COLO829 (cell line): ENCODE data around the gene ANKRD12.
"Not testable (repeated sequence)": the region's sequence is repeated elsewhere in the genome, so short reads cannot be mapped to it uniquely, and the experiment has no call there.

Experiments used
- DNase-seq: peaks from one replicate; pipeline ENCODE4 v3.0.0; 2012; ENCODE audit warnings: low spot score

Gene ANKRD12

DNA sequence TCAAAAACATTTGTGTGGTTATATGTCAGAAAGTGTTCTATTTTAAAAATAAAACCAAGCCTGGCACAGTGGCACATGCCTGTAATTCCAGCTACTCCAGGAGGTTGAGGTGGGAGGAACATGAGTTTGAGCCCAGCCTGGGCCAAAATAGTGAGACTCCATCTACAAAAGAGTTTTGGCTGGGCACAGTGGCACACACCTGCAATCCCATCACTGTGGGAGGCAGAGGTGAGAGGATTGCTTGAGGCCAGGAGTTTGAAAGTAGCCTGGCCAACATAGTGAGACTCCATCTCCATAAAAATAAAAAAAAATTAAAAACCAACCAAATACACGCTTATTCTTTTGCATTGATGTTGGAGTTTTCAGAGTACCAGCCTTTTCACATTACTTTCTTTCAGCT, 9.6 kb downstream of the ANKRD12 start:
- no peak for DNase-seq

GRCh38 chr18:9147440-9148202, 11.0 kb downstream of the ANKRD12 start:
- peak; percentile 40 for DNase-seq

- no peak for DNase-seq
Observed at GRCh38 chr18:9148203-9148552, 11.6 kb downstream of the ANKRD12 start.

GRCh38 chr18:9150121-9150520, 13.5 kb downstream of the ANKRD12 start:
- no peak for DNase-seq

- no peak for DNase-seq
Observed at GRCh38 chr18:9153256-9153655, 16.7 kb downstream of the ANKRD12 start.

DNA sequence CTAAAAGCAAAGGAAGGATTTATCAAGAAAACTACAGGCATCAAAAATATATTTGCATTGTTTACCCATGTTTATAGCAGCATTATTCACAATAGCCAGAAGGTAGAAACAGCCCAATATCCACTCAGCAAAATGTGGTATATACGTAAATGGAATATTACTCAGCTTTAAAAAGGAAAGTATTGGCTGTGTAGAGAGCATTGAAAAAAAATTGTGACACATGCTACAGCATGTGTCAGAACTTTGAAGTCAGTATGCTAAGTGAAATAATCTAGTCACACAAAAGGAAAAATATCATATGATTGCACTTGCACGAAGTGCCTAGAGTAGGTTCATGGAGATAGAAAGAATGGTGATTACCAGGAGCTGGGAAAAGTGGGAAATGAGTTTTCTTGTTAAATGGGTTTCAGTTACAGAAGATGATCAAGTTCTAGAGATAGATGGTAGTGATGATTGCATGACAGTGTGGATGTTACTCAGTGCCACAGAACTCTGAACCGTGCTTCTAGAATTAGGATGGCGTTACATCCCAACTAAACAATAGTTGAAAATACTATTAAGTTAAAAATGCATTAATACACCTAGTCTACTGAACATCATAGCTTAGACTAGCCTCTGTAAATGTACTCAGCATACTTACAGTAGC, 20.1 kb downstream of the ANKRD12 start:
- no peak for DNase-seq

- no peak for DNase-seq
Observed at GRCh38 chr18:9157806-9158205, 21.2 kb downstream of the ANKRD12 start.

DNA sequence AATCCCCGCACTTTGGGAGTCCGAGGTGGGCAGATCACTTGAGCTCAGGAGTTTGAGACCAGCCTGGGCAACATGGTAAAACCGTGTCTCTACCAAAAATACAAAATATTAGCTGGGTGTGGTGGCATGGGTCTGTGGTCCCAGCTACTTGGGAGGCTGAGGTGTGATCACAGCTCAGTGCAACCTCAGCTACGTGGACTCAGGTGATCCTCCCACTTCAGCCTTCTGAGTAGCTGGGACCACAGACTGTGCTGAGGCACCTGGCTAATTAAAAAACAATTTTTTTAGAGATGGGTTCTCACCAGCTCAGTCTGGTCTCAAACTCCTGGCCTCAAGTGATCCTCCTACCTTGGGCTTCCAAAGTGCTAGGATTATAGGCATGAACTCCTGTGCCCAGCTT, 23.4 kb downstream of the ANKRD12 start:
- no peak for DNase-seq

- DNase-seq, result not testable (repeated sequence)
Observed at GRCh38 chr18:9162663-9163062, 26.1 kb downstream of the ANKRD12 start.

DNA sequence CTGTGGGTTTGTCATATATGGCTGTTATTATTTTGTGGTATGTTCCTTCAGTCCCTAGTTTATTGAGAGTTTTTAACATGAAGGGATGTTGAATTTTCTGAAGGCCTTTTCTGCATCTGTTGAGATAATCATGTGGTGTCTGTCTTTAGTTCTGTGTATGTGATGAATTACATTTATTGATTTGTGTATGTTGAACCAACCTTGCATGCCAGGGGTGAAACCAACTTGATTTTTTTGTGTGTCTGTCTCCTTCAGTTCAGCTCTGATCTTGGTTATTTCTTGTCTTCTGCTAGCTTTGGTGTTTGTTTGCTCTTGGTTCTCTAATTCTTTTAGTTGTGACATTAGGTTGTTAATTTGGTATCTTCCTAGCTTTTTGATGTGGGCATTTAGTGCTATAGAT, 27.6 kb downstream of the ANKRD12 start:
- not testable (repeated sequence) for DNase-seq

DNA sequence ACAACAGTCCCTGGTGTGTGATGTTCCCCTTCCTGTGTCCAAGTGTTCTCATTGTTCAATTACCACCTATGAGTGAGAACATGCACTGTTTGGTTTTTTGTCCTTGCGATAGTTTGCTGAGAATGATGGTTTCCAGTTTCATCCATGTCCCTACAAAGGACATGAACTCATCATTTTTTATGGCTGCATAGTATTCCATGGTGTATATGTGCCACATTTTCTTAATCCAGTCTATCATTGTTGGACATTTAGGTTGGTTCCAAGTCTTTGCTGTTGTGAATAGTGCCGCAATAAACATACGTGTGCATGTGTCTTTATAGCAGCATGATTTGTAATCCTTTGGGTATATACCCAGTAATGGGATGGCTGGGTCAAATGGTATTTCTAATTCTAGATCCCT, 29.3 kb downstream of the ANKRD12 start:
- DNase-seq, result not testable (repeated sequence)

DNA sequence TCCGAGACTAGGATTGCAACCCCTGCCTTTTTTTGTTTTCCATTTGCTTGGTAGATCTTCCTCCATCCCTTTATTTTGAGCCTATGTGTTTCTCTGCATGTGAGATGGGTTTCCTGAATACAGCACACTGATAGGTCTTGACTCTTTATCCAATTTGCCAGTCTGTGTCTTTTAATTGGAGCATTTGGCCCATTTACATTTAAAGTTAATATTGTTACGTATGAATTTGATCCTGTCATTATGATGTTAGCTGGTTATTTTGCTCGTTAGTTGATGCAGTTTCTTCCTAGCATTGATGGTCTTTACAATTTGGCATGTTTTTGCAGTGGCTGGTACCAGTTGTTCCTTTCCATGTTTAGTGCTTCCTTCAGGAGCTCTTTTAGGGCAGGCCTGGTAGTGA, 32.9 kb downstream of the ANKRD12 start:
- not testable (repeated sequence) for DNase-seq

GRCh38 chr18:9171919-9172318, 35.3 kb downstream of the ANKRD12 start:
- not testable (repeated sequence) for DNase-seq

DNA sequence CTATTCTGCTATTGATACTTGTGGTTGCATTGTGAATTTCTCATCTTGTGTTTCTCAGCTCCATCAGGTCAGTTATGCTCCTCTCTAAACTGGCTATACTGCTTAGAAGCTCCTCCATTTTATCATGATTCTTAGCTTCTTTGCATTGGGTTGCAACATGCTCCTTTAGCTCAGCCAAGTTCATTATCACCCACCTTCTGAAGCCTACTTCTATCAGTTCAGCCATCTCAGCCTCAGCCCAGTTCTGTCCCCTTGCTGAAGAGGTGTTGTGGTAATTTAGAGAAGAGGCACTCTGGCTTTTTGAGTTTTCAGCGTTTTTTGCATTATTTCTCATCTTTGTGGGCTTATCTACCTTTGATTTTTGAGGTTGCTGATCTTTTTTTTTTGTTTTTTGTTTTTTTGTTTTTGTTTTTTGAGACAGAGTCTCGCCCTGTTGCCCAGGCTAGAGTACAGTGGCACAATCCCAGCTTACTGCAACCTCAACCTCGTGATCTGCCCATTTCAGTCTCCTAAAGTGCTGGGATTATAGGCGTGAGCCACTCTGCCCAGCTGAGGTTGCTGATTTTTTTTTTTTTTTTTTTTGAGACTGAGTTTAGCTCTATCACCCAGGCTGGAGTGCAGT, 36.0 kb downstream of the ANKRD12 start:
- no peak for DNase-seq

- no peak for DNase-seq
Observed at GRCh38 chr18:9173770-9174233, 37.2 kb downstream of the ANKRD12 start.

GRCh38 chr18:9174302-9174701, 37.7 kb downstream of the ANKRD12 start:
- DNase-seq, result no peak

GRCh38 chr18:9175115-9175514, 38.5 kb downstream of the ANKRD12 start:
- DNase-seq, result no peak

- no peak for DNase-seq
Observed at GRCh38 chr18:9177031-9177430, 40.5 kb downstream of the ANKRD12 start.

- no peak for DNase-seq
Observed at GRCh38 chr18:9177466-9177865, 40.9 kb downstream of the ANKRD12 start.

GRCh38 chr18:9178557-9178956, 42.0 kb downstream of the ANKRD12 start:
- DNase-seq, result no peak

DNA sequence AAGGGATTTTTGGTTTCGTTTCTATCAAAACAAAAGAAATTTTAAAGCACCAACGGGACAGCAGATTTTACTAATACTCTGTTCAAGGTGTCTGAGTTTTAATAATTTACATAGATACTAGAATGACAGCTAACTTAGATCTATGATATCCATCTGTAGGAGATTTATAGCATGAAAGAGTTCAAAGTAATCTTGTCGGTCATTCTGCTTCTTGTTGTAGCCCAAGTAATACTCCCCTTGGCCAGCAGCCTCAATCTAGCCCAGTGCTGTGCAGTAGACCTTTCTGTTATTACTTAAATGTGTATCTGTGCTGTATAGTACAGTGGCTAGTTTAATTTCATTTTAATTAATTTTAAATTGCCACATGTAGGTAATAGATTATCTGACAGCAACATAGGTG, 44.7 kb downstream of the ANKRD12 start:
- DNase-seq, result no peak

DNA sequence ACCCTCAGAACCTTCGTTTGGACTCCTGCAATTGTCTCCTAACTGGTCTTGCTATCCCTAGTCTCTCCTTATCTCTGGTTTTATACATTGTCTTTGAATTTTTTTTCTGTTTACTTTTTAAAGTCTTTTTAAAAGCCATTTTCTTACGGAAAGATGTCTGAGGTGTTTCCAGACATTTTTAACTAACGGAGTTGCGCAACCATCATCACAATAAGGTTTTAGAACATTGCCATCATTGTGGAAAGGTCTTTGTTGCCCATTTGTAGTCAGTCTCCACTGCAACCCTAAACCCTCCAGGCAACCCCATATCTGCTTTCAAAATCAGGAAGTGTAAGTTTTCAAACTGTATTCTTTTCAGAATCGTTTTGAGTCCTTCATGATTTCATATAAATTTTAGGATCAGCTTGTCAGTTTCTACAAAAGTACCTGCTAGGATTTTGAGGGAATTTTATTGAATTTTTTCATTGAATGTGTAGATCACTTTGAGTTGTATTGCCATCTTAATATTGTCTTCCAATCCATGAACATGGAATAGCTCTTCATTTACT, 46.3 kb downstream of the ANKRD12 start:
- no peak for DNase-seq

- DNase-seq, result no peak
Observed at GRCh38 chr18:9184998-9185613, 48.5 kb downstream of the ANKRD12 start.
